GM12801 (cell line): ENCODE measurements around the gene CAPN15.

Experiments used
- TF ChIP-seq, protein P1 (sequence below): IDR thresholded peaks from one replicate; pipeline ENCODE4 v1.5.1; 2011; ENCODE audit warnings: control low read depth; ENCODE audit not compliant: insufficient read length; ENCODE audit errors: extremely low read depth

Gene CAPN15

DNA sequence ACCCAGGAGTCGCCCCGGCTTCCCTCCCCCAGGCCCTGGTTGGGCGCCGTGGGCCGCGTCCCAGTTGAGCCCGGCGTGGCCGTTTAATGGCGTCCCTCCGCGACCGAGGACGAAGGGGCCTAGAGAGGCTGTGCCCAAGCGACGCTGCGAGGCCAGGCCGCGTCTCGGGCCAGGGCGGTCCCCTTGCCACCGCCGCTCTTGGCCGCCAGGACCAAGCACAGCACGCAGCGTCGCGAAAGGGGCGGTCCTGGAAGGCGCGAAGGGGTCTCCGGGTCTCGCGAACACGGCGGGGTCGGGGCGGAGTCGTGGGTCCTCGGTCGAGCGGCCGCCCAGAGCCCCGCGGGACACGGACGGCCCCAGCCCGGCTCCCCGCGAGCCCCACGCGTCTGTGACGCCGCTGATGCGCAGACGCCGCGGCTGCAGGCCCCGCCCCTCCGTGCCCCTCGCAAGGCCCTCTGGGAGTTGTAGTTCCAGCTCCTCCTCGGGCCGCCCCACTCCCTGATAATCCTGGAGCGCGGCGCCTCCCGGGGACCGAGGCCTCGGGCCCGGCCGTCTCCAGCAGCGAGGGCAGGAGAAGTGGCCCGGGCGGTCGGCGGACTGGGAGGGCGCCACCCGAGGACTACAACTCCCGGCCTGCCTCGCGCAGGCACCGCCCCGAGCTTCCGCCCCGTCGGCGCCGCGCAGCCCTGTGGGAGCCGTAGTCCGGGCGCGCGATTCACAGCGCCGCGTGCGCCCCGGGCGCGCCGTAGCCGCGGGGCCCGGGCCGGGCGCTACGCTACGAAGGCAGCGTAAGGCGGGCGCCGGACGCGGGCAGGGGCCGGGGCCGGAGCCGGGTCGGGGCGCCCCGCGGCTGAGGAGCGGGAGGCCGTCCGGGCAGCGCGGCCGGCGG, at the start of gene CAPN15:
Gene CAPN15, plus strand, starts transcription at position 698 of the 889 bp plus-strand sequence. CDS start 19,127 bp downstream, outside the sequence.
- TF ChIP-seq, protein P1, sequence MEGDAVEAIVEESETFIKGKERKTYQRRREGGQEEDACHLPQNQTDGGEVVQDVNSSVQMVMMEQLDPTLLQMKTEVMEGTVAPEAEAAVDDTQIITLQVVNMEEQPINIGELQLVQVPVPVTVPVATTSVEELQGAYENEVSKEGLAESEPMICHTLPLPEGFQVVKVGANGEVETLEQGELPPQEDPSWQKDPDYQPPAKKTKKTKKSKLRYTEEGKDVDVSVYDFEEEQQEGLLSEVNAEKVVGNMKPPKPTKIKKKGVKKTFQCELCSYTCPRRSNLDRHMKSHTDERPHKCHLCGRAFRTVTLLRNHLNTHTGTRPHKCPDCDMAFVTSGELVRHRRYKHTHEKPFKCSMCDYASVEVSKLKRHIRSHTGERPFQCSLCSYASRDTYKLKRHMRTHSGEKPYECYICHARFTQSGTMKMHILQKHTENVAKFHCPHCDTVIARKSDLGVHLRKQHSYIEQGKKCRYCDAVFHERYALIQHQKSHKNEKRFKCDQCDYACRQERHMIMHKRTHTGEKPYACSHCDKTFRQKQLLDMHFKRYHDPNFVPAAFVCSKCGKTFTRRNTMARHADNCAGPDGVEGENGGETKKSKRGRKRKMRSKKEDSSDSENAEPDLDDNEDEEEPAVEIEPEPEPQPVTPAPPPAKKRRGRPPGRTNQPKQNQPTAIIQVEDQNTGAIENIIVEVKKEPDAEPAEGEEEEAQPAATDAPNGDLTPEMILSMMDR = no peak

DNA sequence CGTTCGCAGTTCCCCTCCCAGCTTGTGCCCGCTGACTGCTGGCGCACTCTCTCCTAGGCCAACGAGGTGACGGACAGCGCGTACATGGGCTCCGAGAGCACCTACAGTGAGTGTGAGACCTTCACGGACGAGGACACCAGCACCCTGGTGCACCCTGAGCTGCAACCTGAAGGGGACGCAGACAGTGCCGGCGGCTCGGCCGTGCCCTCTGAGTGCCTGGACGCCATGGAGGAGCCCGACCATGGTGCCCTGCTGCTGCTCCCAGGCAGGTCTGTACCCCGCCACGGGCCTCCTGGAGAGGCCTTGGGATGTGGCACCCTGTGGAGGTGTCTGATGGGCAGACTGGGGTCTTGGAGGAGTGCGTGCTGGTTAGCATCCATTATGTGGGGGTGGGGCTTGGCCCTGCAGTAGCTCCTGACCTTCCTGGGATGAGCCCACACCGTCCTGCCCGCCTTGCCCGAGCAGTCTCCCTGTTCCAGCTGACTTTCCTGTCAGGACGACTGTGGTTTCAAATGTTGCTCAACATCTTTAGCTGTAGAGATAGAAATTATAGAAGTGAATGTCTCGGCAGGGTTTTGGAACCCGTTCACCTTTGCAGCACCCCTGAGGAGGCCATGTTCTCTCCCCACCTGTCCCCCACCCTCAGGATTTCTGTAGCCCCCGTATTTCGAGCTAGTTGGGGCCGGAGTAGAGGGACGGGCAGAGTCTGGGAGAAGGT, 44.9 kb upstream of the CAPN15 start:
- TF ChIP-seq, protein P1 = no peak

DNA sequence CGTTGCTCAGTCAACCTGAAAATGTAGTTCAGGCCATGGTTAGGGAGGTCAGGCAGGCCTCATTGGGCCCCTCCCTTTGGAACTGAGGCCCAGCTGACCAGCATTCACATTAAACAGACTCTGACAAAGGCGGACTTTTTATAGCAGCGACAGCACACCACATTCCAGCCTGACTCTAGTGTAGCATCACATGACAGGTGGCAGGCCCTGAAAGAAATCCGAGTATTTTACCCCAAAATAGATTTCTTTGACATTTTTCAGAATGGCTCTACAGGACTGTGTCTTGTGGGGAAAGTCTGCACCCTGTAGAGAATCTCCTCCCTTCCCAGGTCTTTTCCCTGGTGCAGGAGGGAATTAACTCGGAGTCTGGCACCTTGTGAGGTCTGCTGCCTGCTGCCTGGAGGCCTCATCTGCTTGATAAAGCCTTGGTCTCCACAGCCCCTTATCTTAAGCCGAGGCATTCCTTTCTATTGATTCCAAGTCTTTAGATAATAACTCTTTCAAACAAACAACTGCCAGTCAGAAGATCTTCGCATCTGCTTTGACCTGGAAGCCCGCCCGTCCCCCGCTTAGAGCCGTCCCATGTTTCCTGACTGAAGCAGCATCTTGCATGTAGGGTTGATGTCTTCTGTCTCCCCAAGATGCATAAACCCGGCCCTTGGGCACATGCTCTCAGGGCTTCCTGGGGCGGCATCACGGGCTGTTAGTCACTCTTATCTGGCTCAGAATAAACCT, 44.0 kb upstream of the CAPN15 start:
- TF ChIP-seq, protein P1 = no peak

DNA sequence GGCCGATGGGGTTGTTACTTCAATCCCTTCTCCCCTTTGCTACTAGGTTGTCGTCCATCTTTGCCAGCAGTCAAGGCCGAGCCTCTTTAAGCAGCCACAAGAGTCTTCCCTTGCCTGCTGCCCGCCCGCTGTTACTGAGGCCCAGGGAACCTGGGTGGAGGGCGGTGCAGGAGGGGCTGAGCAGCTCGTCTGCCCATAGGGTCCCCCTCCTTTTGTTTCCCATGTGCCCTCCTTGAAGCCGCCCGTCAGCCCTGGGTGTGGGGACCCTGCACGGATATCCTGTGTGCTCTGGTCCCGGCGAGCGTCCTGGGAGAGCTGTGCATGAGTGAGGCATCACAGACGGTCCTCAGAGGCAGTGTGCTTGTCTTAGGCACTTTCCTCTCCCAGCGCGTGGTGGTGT, 37.9 kb upstream of the CAPN15 start:
- TF ChIP-seq, protein P1 = no peak

DNA sequence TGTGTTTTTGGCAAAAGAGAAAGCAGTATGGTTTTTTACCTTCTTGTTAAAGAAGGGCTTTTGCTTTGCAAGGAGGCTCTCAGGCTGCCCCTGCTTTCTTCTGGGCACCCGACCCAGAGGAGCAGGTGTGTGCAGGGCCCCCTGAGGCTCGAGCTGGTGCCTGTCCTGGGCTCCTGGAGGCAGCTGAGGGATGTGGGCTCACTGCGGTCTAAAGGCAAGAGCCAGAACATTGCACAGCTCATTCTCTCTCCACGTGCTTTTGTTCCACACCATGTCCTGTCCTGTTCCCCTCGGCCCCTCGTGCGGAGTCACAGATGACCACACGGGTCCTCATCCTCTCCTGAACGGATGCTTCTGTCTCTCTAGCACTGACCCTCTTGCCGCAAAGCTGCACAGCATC, 36.7 kb upstream of the CAPN15 start:
- TF ChIP-seq, protein P1 = no peak

DNA sequence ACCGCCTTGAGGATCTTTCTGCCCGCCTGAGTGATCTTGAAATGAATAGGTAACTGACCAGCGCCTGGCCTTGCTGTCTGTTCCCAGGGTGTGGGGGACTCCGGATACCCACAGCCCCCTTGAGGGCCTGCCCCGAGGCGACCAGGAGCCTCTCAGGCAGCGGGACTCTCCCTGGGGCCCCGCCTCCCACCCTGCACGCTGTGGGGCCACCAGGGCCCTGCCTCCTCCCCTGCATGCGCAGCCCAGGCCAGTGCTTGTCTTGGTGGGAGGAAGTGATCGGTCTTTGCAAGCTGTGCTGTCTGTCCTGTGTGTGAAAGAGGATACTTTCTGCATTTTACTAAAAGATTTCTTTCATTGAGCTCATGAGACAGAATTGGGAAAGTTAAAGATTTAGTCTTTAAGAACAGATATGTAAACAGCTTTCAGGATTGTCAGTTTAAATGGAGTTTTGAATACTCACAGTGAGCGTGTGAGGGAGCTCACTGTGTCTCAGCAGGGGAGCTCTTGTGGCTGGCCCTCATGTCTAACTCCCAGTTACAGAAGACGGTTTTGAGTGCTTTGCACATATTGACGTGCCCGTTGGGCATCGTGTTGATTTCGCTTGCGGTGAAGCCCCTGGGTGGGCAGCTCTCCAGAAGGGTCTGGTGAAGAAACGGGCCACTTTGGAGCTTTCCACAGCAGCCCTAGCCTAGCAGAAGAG, 36.1 kb upstream of the CAPN15 start:
- TF ChIP-seq, protein P1 = no peak
